Neural cell (in vitro differentiated cells): Measurements from ENCODE around the gene SEPTIN5.

ENCODE experiments used
- EP300 ChIP-seq: fragments of 450-650 bp; conservative IDR thresholded peaks from 2 replicates; pipeline ENCODE4 v1.6.1; 2014; ENCODE audit warnings: antibody characterized with exemption, mild to moderate bottlenecking, moderate library complexity; ENCODE audit not compliant: poor library complexity, severe bottlenecking
- EZH2 ChIP-seq: fragments of 200-600, 300-800 bp; shearing (Covaris generic), sonication (generic); IDR thresholded peaks from 2 replicates; pipeline ENCODE4 v1.6.1; 2014; ENCODE audit warnings: antibody characterized with exemption, low read length, borderline replicate concordance, mild to moderate bottlenecking; ENCODE audit not compliant: insufficient read depth, poor library complexity, severe bottlenecking
- POLR2AphosphoS5 ChIP-seq: IDR thresholded peaks from 2 replicates; pipeline ENCODE4 v1.6.1; 2012
- TAF1 ChIP-seq: IDR thresholded peaks from 2 replicates; pipeline ENCODE4 v1.6.1; 2012; ENCODE audit warnings: low read depth
- TF ChIP-seq, protein P1 (sequence below): fragments of 450-650 bp; IDR thresholded peaks from 2 replicates; pipeline ENCODE4 v1.5.1; 2014; ENCODE audit warnings: antibody characterized with exemption, mild to moderate bottlenecking, moderate library complexity; ENCODE audit not compliant: poor library complexity, severe bottlenecking
- TF ChIP-seq, protein P2 (sequence below): IDR thresholded peaks from 2 replicates; pipeline ENCODE4 v1.6.1; 2012; ENCODE audit warnings: borderline replicate concordance

DNA sequence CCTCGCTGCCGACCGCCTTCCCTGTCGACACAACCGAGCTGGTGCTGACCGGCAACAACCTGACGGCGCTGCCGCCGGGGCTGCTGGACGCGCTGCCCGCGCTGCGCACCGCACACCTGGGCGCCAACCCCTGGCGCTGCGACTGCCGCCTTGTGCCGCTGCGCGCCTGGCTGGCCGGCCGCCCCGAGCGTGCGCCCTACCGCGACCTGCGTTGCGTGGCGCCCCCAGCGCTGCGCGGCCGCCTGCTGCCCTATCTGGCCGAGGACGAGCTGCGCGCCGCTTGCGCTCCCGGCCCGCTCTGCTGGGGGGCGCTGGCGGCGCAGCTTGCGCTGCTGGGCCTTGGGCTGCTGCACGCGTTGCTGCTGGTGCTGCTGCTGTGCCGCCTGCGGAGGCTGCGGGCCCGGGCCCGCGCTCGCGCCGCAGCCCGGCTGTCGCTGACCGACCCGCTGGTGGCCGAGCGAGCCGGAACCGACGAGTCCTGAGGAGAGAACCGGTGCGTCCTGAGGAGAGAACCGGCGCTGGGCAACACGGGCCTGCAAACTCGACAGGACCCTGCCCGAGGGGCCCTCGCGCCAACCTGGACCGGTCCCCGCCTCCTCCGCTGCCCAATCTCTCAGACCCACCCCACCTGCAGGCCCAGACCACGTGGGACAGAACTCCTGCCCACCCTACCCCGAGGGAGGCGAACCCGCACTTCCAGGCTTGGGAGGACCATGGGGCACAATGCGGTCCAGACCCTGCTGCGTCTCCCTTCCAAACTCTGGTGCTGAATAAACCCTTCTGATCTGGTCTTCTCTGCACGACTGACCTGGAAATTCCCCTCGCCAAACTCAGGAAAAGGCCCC lies 9.9 kb downstream of the SEPTIN5 start:
- TF ChIP-seq TAF1 = no peak
- TF ChIP-seq EP300 = no peak
- TF ChIP-seq, protein P1, sequence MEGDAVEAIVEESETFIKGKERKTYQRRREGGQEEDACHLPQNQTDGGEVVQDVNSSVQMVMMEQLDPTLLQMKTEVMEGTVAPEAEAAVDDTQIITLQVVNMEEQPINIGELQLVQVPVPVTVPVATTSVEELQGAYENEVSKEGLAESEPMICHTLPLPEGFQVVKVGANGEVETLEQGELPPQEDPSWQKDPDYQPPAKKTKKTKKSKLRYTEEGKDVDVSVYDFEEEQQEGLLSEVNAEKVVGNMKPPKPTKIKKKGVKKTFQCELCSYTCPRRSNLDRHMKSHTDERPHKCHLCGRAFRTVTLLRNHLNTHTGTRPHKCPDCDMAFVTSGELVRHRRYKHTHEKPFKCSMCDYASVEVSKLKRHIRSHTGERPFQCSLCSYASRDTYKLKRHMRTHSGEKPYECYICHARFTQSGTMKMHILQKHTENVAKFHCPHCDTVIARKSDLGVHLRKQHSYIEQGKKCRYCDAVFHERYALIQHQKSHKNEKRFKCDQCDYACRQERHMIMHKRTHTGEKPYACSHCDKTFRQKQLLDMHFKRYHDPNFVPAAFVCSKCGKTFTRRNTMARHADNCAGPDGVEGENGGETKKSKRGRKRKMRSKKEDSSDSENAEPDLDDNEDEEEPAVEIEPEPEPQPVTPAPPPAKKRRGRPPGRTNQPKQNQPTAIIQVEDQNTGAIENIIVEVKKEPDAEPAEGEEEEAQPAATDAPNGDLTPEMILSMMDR = peak; percentile 64
- TF ChIP-seq EZH2 = no peak
- no peak for TF ChIP-seq POLR2AphosphoS5
- TF ChIP-seq, protein P2, sequence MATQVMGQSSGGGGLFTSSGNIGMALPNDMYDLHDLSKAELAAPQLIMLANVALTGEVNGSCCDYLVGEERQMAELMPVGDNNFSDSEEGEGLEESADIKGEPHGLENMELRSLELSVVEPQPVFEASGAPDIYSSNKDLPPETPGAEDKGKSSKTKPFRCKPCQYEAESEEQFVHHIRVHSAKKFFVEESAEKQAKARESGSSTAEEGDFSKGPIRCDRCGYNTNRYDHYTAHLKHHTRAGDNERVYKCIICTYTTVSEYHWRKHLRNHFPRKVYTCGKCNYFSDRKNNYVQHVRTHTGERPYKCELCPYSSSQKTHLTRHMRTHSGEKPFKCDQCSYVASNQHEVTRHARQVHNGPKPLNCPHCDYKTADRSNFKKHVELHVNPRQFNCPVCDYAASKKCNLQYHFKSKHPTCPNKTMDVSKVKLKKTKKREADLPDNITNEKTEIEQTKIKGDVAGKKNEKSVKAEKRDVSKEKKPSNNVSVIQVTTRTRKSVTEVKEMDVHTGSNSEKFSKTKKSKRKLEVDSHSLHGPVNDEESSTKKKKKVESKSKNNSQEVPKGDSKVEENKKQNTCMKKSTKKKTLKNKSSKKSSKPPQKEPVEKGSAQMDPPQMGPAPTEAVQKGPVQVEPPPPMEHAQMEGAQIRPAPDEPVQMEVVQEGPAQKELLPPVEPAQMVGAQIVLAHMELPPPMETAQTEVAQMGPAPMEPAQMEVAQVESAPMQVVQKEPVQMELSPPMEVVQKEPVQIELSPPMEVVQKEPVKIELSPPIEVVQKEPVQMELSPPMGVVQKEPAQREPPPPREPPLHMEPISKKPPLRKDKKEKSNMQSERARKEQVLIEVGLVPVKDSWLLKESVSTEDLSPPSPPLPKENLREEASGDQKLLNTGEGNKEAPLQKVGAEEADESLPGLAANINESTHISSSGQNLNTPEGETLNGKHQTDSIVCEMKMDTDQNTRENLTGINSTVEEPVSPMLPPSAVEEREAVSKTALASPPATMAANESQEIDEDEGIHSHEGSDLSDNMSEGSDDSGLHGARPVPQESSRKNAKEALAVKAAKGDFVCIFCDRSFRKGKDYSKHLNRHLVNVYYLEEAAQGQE = no peak
